PC-9 (cell line): ENCODE results near the gene ZNF12.

Experiments used
- CTCF ChIP-seq: fragments of 200-600 bp; sonication (generic); conservative IDR thresholded peaks from 2 replicates; pipeline ENCODE4 v1.6.1; 2017; ENCODE audit warnings: mixed run types, antibody characterized with exemption, mild to moderate bottlenecking, moderate library complexity
- EZH2 ChIP-seq: fragments of 200-600 bp; sonication (generic); IDR thresholded peaks from 2 replicates; pipeline ENCODE4 v1.8.0; 2017; ENCODE audit warnings: antibody characterized with exemption, low read depth

GRCh38 chr7:6653071-6654003 is 53.4 kb downstream of the ZNF12 start:
- TF ChIP-seq CTCF: no peak
- no peak for TF ChIP-seq EZH2
